ENCODE data around the gene CARHSP1. TPM values are rescaled to one million over a fixed set of nuclear protein-coding genes. Genes with fewer than 3 reads are reported as not detected.
"Not testable (repeated sequence)": the region's sequence is repeated elsewhere in the genome, so short reads cannot be mapped to it uniquely, and the experiment has no call there.

Gene CARHSP1
- total and polyA plus RNA-seq, 2 experiments from 2014 or later, result 140 to 167 TPM

- TF ChIP-seq EZH2 (IDR thresholded peaks at IDR 0.05; ENCODE audit: borderline replicate concordance) (no peak), EZH2phosphoT487 (IDR thresholded peaks at IDR 0.05; ENCODE audit: low read depth, severe bottlenecking, unreplicated experiment) (no peak)
- TF ChIP-seq, protein P1, sequence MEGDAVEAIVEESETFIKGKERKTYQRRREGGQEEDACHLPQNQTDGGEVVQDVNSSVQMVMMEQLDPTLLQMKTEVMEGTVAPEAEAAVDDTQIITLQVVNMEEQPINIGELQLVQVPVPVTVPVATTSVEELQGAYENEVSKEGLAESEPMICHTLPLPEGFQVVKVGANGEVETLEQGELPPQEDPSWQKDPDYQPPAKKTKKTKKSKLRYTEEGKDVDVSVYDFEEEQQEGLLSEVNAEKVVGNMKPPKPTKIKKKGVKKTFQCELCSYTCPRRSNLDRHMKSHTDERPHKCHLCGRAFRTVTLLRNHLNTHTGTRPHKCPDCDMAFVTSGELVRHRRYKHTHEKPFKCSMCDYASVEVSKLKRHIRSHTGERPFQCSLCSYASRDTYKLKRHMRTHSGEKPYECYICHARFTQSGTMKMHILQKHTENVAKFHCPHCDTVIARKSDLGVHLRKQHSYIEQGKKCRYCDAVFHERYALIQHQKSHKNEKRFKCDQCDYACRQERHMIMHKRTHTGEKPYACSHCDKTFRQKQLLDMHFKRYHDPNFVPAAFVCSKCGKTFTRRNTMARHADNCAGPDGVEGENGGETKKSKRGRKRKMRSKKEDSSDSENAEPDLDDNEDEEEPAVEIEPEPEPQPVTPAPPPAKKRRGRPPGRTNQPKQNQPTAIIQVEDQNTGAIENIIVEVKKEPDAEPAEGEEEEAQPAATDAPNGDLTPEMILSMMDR (IDR thresholded peaks at IDR 0.05; ENCODE audit: poor library complexity), result no peak
- WGBS (ENCODE audit: low lambda C conversion rate, missing lambda C conversion rate), result 88% methylated on average over 22 of the region's 22 CpGs
These were observed 4.4 kb upstream of the CARHSP1 start for GRCh38 chr16:8872967-8873865.

DNA sequence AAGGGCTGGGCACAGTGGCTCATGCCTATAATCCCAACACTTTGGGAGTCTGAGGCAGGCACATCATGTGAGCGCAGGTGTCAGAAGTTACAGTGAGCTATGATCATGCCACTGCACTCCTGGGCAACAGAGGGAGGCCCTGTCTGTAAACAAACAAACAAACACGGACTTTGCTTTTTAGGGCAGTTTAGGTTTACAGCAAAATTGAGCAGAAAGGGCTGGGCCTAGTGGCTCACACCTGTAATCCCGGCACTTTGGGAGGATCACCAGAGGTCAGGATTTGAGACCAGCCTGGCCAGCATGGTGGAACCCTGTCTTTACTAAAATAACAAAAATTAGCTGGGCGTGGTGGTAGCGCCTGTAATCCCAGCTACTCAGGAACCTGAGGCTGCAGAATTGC lies 3.3 kb upstream of the CARHSP1 start:
- Histone ChIP-seq H3K27me3 (no peaks in the 10 kb centered on the region), H4K20me1 (ENCODE audit: insufficient read depth, poor library complexity, severe bottlenecking) (no peaks in the 10 kb centered on the region), H3K36me3 (replicated peaks; ENCODE audit: insufficient read depth, low read depth) (no peaks in the 10 kb centered on the region), H3K4me1 (ENCODE audit: insufficient read depth) (peaks cover 15% of the 10 kb centered on the region), H3K4me3 (no peak overlapping the region), H3K4me2 (no peak overlapping the region), H2AFZ (no peak overlapping the region), H3K79me2 (peaks cover 17% of the 10 kb centered on the region), H3K9me2 (replicated peaks; ENCODE audit: insufficient read depth) (no peaks in the 10 kb centered on the region), H3K27ac (no peak overlapping the region), H3K9me3 (ENCODE audit: low read depth) (no peaks in the 10 kb centered on the region)
- TF ChIP-seq EZH2phosphoT487 (IDR thresholded peaks at IDR 0.05; ENCODE audit: low read depth, severe bottlenecking, unreplicated experiment) (no peak), EZH2 (IDR thresholded peaks at IDR 0.05; ENCODE audit: borderline replicate concordance) (no peak)
- TF ChIP-seq, protein P1 (IDR thresholded peaks at IDR 0.05; ENCODE audit: poor library complexity), result no peak
- WGBS (ENCODE audit: low lambda C conversion rate, missing lambda C conversion rate), result 90% methylated on average over 5 of the region's 5 CpGs
- DNase-seq (ENCODE audit: low spot score), result no peak

More at GRCh38 chr16:8872967-8873865, 4.4 kb upstream of the CARHSP1 start:
- Histone ChIP-seq H2AFZ (no peak overlapping the region), H3K4me2 (no peak overlapping the region), H3K4me3 (no peak overlapping the region), H4K20me1 (ENCODE audit: insufficient read depth, poor library complexity, severe bottlenecking) (no peaks in the 10 kb centered on the region), H3K27ac (no peak overlapping the region), H3K9me3 (ENCODE audit: low read depth) (no peaks in the 10 kb centered on the region), H3K4me1 (ENCODE audit: insufficient read depth) (peaks cover 15% of the 10 kb centered on the region), H3K27me3 (no peaks in the 10 kb centered on the region), H3K36me3 (replicated peaks; ENCODE audit: insufficient read depth, low read depth) (no peaks in the 10 kb centered on the region), H3K79me2 (peaks cover 5% of the 10 kb centered on the region), H3K9me2 (replicated peaks; ENCODE audit: insufficient read depth) (no peaks in the 10 kb centered on the region)
- DNase-seq (ENCODE audit: low spot score), result no peak

DNA sequence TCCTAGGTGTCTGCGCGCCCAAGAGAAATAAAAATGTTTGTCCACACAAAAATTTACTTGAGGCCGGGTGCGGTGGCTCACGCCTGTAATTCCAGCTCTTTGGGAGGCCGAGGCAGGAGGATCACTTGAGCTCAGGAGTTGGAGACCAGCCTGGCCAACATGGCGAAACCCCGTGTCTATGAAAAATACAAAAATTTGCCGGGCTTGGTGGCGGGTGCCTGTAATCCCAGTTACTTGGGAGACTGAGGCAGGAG lies 1.1 kb upstream of the CARHSP1 start:
- peak overlapping the region; percentile 45 for H3K27ac ChIP-seq
- H3K4me3 ChIP-seq, result not testable (repeated sequence)

DNA sequence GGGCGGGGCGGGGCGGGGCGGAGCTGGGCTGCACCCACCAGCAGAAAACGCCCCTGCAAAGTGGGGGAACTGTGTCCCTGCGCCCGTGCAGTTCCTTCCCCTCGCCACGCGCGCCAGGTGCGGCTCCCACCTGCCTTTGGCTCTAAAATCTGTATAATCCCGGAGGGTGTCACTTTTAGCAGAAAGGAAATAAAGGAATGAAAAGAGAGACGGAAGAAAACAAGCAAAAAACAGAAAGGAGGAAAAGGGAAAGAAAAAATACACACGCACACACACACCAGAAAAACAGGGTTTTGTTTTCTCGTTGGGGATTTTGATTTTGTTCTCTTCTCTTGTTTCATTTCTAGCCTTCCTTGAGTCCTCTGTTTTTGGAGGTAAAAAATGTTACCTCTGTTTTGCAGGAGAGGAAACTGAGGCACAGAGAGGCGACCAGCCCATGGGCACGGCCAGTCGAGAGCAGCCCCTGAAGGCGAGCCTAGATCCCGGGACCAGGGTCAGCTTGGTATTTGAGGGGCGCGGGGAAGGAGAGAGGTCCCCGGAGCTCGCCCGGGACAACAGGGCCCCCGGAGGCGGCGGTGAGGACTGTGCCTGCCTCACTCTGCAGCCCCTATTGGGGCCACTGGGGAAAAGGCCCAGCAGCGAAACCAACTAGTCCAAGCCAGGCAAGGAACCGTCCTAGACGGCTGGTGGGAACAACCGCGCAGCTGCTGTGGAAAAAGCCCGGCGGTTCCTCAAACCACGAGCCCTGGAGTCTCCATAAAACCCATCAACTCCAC lies 594 bp upstream of the CARHSP1 start:
- H3K9me2 ChIP-seq (replicated peaks; ENCODE audit: insufficient read depth), result no peaks in the 10 kb centered on the region
- 22% methylated on average over 33 of the region's 37 CpGs for WGBS (ENCODE audit: low lambda C conversion rate, missing lambda C conversion rate)
- H3K27ac ChIP-seq, result peak overlapping the region; percentile 45
- DNase-seq (ENCODE audit: low spot score), result peak; percentile 31
- peaks cover 43% of the 10 kb centered on the region for H3K79me2 ChIP-seq
- peak overlapping the region; percentile 17 for H2AFZ ChIP-seq
- H3K27me3 ChIP-seq, result no peaks in the 10 kb centered on the region
- H3K9me3 ChIP-seq (ENCODE audit: low read depth), result no peaks in the 10 kb centered on the region
- peaks cover 16% of the 10 kb centered on the region for H4K20me1 ChIP-seq (ENCODE audit: insufficient read depth, poor library complexity, severe bottlenecking)
- peaks cover 35% of the 10 kb centered on the region for H3K4me1 ChIP-seq (ENCODE audit: insufficient read depth)
- TF ChIP-seq EZH2 (IDR thresholded peaks at IDR 0.05; ENCODE audit: borderline replicate concordance), result no peak
- TF ChIP-seq, protein P1 (IDR thresholded peaks at IDR 0.05; ENCODE audit: poor library complexity), result no peak
- TF ChIP-seq EZH2phosphoT487 (IDR thresholded peaks at IDR 0.05; ENCODE audit: low read depth, severe bottlenecking, unreplicated experiment), result no peak
- H3K4me2 ChIP-seq, result peak overlapping the region; percentile 87
- H3K4me3 ChIP-seq, result peak overlapping the region; percentile 13
- no peaks in the 10 kb centered on the region for H3K36me3 ChIP-seq (replicated peaks; ENCODE audit: insufficient read depth, low read depth)

More for the DNA sequence above, 1.1 kb upstream of the CARHSP1 start:
- not testable (repeated sequence) for H3K9me3 ChIP-seq (ENCODE audit: low read depth); H3K9me2 ChIP-seq (replicated peaks; ENCODE audit: insufficient read depth); DNase-seq (ENCODE audit: low spot score); H3K36me3 ChIP-seq (replicated peaks; ENCODE audit: insufficient read depth, low read depth); H3K27me3 ChIP-seq
- H4K20me1 ChIP-seq (ENCODE audit: insufficient read depth, poor library complexity, severe bottlenecking), result peaks cover 11% of the 10 kb centered on the region
- H2AFZ ChIP-seq, result peak overlapping the region; percentile 17
- peaks cover 30% of the 10 kb centered on the region for H3K4me1 ChIP-seq (ENCODE audit: insufficient read depth)
- peak overlapping the region; percentile 87 for H3K4me2 ChIP-seq
- peaks cover 38% of the 10 kb centered on the region for H3K79me2 ChIP-seq
- WGBS (ENCODE audit: low lambda C conversion rate, missing lambda C conversion rate), result 96% methylated on average over 10 of the region's 10 CpGs
